Measurements from ENCODE around the gene RABGAP1L. TPM values are rescaled to one million over a fixed set of nuclear protein-coding genes. Genes with fewer than 3 reads are reported as not detected.
"Not testable (repeated sequence)": the region's sequence is repeated elsewhere in the genome, so short reads cannot be mapped to it uniquely, and the experiment has no call there.

RABGAP1L gene
- total RNA-seq, 2 experiments from 2014 or later, result 76.8 to 80.5 TPM

DNA sequence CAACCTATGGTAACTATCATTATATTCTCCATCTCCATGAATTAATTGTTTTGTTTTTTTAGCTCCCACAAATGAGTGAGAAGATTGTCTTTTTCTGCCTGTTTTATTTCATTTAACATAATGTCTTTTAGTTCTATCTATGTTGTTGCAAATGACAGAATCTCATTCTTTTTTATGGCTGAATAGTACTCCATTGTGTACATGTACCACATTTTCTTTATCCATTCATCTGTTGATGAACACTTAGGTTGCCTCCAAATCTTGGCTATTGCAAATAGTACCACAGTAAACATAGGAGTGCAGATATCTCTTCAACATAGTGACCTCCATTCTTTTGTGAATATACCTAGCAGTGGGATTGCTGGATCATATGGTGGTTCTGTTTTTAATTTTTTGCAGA, 429.3 kb downstream of the RABGAP1L start:
- CTCF ChIA-PET, result not testable (repeated sequence)

DNA sequence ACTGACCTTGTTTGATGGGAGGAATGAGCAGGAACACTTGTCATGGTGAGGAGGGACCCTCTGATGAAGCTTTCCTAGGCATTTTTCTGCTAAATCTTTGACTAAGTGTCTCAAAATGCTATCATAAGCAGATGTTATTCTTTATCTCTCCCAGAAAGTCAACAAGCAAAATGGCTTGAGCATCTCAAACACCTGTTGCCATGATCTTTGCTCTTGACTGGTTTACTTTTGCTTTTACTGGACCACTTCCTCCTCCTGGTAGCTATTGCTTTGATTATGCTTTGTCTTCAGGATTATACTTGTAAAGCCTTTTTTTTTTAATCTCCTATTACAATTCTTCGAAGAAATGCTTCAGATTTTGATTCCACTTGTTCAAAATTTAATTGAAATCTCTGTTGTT, 445.9 kb downstream of the RABGAP1L start:
- H3K36me3 Mint-ChIP-seq (ENCODE audit: low read depth), result peaks cover 13% of the 10 kb centered on the region
- POLR2A ChIA-PET, result no interaction called here
- peaks cover 13% of the 10 kb centered on the region for H3K9me3 Mint-ChIP-seq
- no peak overlapping the region for H3K4me3 Mint-ChIP-seq
- no peak for DNase-seq
- no peaks in the 10 kb centered on the region for H3K4me1 Mint-ChIP-seq
- H3K27me3 Mint-ChIP-seq, result no peaks in the 10 kb centered on the region
- no peak overlapping the region for H3K27ac Mint-ChIP-seq
- CTCF ChIA-PET, result no interaction called here

More for the DNA sequence above, 429.3 kb downstream of the RABGAP1L start:
- POLR2A ChIA-PET; H3K36me3 Mint-ChIP-seq (ENCODE audit: low read depth); H3K27me3 Mint-ChIP-seq; DNase-seq; H3K4me1 Mint-ChIP-seq; H3K27ac Mint-ChIP-seq; H3K4me3 Mint-ChIP-seq; H3K9me3 Mint-ChIP-seq: not testable (repeated sequence)

DNA sequence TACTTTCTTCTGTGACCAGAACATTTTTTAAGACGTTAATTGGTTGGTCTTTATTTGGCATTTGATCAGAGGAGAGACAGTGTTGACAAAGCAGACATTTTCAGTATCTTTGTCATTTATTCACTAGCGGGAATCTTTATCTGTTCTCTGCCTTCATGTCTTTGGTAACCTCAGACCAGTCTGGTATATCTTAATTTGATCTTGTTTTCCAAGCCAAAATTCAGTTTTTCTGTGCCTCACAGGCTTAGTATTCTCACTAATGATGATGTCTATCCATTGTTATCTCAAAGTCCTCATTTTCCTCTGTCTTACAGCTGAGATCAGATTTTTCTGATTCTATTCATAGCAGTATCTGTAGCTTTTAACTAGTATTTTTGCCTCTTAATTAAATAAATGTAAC, 447.2 kb downstream of the RABGAP1L start:
- Mint-ChIP-seq H3K27ac (no peak overlapping the region), H3K27me3 (no peaks in the 10 kb centered on the region), H3K4me3 (no peak overlapping the region), H3K4me1 (no peaks in the 10 kb centered on the region), H3K9me3 (peaks cover 8% of the 10 kb centered on the region), H3K36me3 (ENCODE audit: low read depth) (peaks cover 12% of the 10 kb centered on the region)
- ChIA-PET POLR2A (no interaction called here), CTCF (no interaction called here)
- DNase-seq, result no peak

DNA sequence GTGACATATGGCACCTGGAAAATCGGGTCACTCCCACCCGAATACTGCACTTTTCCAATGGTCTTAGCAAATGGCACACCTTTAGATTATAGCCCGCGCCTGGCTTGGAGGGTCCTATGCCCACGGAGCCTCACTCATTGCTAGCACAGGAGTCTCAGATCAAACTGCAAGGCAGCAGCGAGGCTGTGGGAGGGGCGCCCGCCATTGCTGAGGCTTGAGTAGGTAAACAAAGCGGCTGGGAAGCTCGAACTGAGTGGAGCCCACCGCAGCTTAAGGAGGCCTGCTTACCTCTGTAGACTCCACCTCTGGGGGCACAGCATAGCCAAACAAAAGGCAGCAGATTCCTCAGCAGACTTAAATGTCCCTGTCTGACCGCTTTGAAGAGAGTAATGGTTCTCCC, 458.6 kb downstream of the RABGAP1L start:
- CTCF ChIA-PET; H3K4me3 Mint-ChIP-seq; DNase-seq; H3K4me1 Mint-ChIP-seq; POLR2A ChIA-PET; H3K27ac Mint-ChIP-seq; H3K36me3 Mint-ChIP-seq (ENCODE audit: low read depth); H3K27me3 Mint-ChIP-seq: not testable (repeated sequence)
- peaks cover 14% of the 10 kb centered on the region for H3K9me3 Mint-ChIP-seq

DNA sequence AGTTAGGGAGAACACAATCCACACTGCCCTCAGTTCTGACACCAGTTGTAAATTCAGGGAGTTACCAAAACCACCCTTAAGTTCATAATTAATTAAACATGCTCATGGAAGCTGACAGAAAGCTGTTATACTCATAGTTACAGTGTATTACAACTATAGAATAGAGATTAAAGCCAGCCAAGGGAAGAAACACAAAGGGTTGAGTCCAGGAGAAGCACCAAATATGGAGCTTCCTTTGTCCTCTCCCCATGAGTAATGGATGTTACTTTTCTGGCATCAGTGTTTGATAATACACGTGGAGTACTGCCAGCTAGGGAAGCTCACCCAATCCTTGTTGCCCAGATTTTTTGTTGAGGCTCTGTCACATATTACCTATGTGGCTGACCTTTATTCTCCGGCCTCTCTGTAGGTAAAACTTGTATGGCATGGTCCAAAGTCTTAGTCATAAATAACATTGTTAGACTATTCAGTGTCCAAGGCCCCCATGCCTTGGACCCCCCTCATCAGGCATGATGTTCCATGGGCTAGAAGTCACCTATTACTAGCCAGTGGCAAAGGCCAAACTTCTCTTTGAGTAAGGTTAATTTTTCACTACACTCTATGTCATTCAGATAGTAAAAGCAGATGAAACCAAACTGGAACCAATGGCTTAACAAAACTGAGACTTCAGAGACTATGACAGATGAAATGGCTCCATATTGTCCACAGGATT, 464.2 kb downstream of the RABGAP1L start:
- Mint-ChIP-seq H3K4me1 (no peaks in the 10 kb centered on the region), H3K27ac (no peak overlapping the region), H3K27me3 (no peaks in the 10 kb centered on the region), H3K36me3 (ENCODE audit: low read depth) (no peaks in the 10 kb centered on the region), H3K9me3 (peaks cover 5% of the 10 kb centered on the region), H3K4me3 (no peak overlapping the region)
- ChIA-PET CTCF (no interaction called here), POLR2A (no interaction called here)
- no peak for DNase-seq

DNA sequence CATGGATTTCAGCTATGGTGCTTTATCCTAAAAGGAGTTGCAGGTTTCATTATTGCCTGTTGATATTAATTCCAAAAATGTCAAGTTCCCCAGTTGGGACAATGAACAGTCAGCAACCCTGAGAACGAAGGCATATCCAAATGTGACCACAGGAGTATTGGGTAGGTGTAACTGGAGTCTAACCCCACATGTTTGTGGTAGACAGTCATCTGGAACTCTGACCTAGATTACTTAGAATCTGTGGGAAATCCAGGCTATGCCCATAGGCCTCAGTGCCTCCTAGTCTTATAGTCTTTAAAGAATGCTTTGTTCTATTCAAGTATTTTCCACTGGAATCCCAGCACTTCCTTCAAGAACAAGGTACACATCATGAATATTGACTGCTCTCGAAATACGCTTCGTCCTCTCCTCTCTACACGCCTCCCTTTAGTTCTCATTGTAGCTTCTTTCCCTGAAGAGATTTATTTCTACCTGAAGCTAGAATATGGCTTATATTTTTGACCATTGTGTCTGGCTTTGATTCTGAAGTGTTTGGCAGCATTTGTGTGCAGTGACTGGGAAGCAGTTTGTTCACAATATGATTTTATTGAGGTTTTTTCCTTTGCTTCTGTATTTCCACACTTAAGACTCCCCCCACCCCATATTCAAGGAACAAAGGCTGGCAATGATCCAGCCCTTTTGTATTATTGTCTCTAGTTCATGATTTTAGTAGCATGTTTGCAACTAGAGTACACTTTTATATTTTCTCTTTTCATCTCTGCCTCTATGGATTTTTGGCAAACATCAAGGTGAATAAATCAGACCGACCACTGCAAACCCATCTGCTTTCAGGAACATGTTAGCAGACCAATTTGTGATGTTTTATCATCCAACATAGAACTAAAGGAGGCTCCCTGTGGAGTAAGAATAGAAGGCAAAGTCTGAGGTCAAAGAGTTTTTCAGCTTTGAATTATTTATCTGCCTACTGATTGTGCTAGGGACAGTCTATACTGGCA, 467.0 kb downstream of the RABGAP1L start:
- DNase-seq, result no peak
- H3K4me3 Mint-ChIP-seq, result no peak overlapping the region
- H3K4me1 Mint-ChIP-seq, result no peaks in the 10 kb centered on the region
- H3K9me3 Mint-ChIP-seq, result peaks cover 3% of the 10 kb centered on the region
- H3K27me3 Mint-ChIP-seq, result no peaks in the 10 kb centered on the region
- ChIA-PET POLR2A (no interaction called here), CTCF (no interaction called here)
- H3K27ac Mint-ChIP-seq, result no peak overlapping the region
- no peaks in the 10 kb centered on the region for H3K36me3 Mint-ChIP-seq (ENCODE audit: low read depth)

DNA sequence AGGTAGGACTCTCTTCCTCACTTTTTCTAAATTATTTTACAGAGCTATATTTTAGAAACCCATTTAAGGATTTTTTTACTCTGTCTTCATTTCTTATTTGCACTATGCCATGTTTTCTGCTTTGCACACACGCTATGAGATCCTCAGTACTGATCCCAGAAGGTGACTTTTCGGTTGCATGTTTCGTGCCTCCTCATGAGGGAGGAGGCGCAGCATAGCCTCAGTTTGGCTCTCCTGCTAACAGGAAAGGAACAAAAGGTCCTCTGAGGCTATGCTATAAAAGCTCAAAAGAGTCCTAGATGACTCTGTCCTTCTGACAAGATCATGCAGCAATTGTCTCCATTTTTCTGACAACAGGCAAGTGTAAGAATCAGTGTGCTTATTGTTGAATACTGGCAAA, 478.2 kb downstream of the RABGAP1L start:
- Mint-ChIP-seq H3K4me1 (no peaks in the 10 kb centered on the region), H3K36me3 (ENCODE audit: low read depth) (peaks cover 11% of the 10 kb centered on the region), H3K27ac (no peak overlapping the region), H3K9me3 (no peaks in the 10 kb centered on the region), H3K4me3 (no peak overlapping the region), H3K27me3 (no peaks in the 10 kb centered on the region)
- ChIA-PET CTCF (no interaction called here), POLR2A (no interaction called here)
- DNase-seq, result no peak

DNA sequence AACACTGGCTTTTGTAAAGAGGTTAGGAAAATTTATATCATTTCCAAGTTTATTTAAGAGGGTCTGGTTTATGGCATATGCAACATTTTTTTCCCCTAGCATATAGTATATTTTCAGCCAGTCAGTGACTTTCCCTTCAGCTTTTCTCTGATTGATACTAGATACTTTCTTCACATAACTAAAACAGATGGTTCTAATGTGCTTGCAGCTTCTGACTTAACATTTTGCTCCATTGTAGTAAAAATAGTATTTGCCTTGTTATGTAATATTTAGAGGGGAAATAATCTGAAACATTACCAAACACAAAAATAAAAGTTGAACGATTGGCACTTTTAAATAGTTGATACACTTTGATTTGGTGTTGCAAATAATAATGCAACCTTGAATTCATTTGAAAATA, 480.1 kb downstream of the RABGAP1L start:
- POLR2A ChIA-PET, result no interaction called here
- no peak overlapping the region for H3K4me3 Mint-ChIP-seq
- no peaks in the 10 kb centered on the region for H3K9me3 Mint-ChIP-seq
- no peak overlapping the region for H3K27ac Mint-ChIP-seq
- H3K4me1 Mint-ChIP-seq, result no peaks in the 10 kb centered on the region
- no peak for DNase-seq
- no peaks in the 10 kb centered on the region for H3K27me3 Mint-ChIP-seq
- CTCF ChIA-PET, result no interaction called here
- H3K36me3 Mint-ChIP-seq (ENCODE audit: low read depth), result peaks cover 11% of the 10 kb centered on the region

DNA sequence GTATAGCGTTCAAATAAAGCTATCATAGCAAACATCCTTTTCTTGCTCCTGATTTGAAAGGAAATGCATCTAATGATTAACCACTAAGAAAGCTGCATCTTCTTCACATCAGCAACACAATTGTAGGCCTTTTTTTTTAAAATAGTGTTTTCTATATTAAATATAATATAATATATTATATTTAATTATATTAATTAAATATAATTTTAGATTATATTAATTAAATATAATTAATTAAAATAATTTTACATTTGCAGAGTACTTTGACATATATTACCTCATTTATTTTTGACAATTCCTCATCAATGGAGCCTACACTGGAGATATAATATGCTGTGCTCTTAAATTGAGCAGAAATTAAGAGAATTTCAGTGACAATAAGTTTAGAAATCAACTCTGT, 481.5 kb downstream of the RABGAP1L start:
- DNase-seq, result no peak
- Mint-ChIP-seq H3K36me3 (ENCODE audit: low read depth) (peaks cover 11% of the 10 kb centered on the region), H3K27me3 (no peaks in the 10 kb centered on the region), H3K27ac (no peak overlapping the region), H3K9me3 (no peaks in the 10 kb centered on the region), H3K4me3 (no peak overlapping the region), H3K4me1 (no peaks in the 10 kb centered on the region)
- POLR2A ChIA-PET, result no interaction called here
- CTCF ChIA-PET, result no interaction called here

DNA sequence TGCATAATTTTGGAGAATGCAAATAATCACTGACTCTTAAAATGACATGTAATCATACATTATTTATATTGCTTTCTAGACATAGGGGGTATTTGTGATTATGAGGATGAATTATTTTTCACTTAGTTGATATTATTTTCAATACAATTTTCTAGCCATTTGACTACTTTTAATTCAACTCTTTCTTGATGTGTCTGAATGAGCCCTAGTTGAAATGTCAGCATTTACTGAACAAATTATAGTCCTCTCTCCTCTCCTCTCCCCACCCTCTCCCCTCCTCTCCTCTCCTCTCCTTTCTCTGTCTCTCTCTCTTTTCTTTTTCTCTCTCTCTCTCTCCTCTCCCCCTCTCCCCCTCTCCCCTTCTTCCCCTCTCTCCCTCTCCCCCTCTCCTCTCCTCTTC, 483.1 kb downstream of the RABGAP1L start:
- Mint-ChIP-seq H3K27me3 (no peaks in the 10 kb centered on the region), H3K4me3 (no peak overlapping the region), H3K9me3 (peaks cover 2% of the 10 kb centered on the region), H3K36me3 (ENCODE audit: low read depth) (peaks cover 7% of the 10 kb centered on the region), H3K27ac (no peak overlapping the region), H3K4me1 (no peaks in the 10 kb centered on the region)
- POLR2A ChIA-PET, result no interaction called here
- CTCF ChIA-PET, result no interaction called here
- no peak for DNase-seq

DNA sequence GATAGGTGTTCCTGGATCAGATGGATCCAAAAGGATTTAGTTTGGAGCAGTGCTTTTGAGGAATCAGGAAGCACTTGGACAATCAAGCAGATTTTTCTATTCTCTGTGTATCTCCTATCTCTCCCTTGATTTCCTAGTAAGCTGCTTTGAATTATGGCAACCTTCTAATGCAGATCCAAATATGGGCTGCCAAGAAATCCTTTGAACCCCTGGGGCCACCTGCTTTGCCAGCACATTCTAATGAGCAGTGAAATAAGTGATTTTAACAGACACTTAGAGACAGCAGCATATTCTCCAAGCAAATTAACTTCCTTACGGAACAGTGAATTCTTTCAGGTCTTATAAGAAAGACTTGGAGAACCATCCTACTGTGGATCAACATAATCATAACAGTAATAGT, 483.9 kb downstream of the RABGAP1L start:
- Mint-ChIP-seq H3K36me3 (ENCODE audit: low read depth) (no peaks in the 10 kb centered on the region), H3K27me3 (no peaks in the 10 kb centered on the region), H3K27ac (no peak overlapping the region), H3K4me3 (no peak overlapping the region), H3K9me3 (peaks cover 2% of the 10 kb centered on the region), H3K4me1 (no peaks in the 10 kb centered on the region)
- CTCF ChIA-PET, result no interaction called here
- POLR2A ChIA-PET, result no interaction called here
- no peak for DNase-seq

DNA sequence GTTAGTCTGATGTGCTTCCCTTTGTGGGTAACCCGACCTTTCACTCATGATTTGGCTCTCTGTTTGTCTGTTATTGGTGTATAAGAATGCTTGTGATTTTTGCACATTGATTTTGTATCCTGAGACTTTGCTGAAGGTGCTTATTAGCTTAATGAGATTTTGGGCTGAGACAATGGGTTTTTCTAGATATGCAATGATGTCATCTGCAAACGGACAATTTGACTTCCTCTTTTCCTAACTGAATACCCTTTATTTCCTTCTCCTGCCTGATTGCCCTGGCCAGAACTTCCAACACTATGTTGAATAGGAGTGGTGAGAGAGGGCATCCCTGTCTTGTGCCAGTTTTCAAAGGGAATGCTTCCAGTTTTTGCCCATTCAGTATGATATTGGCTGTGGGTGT, 490.3 kb downstream of the RABGAP1L start:
- H3K4me3 Mint-ChIP-seq; H3K4me1 Mint-ChIP-seq; H3K27ac Mint-ChIP-seq; DNase-seq; H3K27me3 Mint-ChIP-seq; CTCF ChIA-PET; H3K9me3 Mint-ChIP-seq; H3K36me3 Mint-ChIP-seq (ENCODE audit: low read depth); POLR2A ChIA-PET: not testable (repeated sequence)

DNA sequence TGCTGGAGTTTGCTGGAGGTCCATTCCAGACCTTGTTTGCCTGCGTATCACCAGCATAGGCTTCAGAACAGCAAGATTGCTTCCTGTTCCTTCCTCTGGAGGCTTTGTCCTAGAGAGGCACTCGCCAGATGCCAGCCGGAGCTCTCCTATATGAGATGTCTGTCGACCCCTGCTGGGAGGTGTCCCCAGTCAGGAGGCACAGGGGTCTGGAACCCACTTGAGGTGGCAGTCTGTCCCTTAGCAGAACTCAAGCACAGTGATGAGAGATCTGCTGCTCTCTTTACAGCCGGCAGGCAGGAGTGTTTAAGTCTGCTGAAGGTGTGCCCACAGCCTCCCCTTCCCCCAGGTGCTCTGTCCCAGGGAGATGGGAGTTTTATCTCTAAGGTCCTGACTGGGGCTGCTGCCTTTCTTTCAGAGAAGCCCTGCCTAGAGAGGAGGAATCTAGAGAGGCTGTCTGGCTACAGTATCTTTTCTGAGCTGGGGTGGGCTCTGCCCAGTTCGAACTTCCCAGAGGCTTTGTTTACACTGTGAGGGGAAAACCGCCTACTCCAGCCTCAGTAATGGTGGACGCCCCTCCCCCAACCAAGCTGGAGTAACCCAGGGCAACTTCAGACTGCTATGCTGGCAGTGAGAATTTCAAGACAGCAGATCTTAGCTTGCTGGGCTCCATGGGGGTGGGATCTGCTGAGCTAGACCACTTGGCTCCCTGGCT, 493.4 kb downstream of the RABGAP1L start:
- H3K27ac Mint-ChIP-seq, result no peak overlapping the region
- POLR2A ChIA-PET, result no interaction called here
- CTCF ChIA-PET, result no interaction called here
- H3K27me3 Mint-ChIP-seq, result no peaks in the 10 kb centered on the region
- no peak for DNase-seq
- H3K4me1 Mint-ChIP-seq, result no peaks in the 10 kb centered on the region
- peaks cover 9% of the 10 kb centered on the region for H3K9me3 Mint-ChIP-seq
- no peaks in the 10 kb centered on the region for H3K36me3 Mint-ChIP-seq (ENCODE audit: low read depth)
- no peak overlapping the region for H3K4me3 Mint-ChIP-seq
